PC-9 (cell line): ENCODE data around the gene SPAG9. TPM values are rescaled to one million over a fixed set of nuclear protein-coding genes. Genes with fewer than 3 reads are reported as not detected.

Experiments used
- BruUV-seq: library from RNA; stranded (reverse); fragments of 400-500 nt; replicated peaks from 2 replicates; lab custom pipeline; 2021; lab: Mats Ljungman, UMichigan
- CTCF ChIA-PET: fragments of 300-600 bp; sonication (Branson Sonifier 250); formaldehyde crosslinking; loops from one replicate; lab custom pipeline; 2022; ENCODE audit warnings: antibody characterized with exemption; lab: Charles Lee
- POLR2A ChIA-PET: fragments of 300-600 bp; sonication (Branson Sonifier 250); formaldehyde crosslinking; loops from one replicate; lab custom pipeline; 2022; ENCODE audit warnings: antibody characterized with exemption; ENCODE audit not compliant: unreplicated experiment; lab: Charles Lee
- DNase-seq, 2 experiments: peaks; one replicate each; pipeline versions ENCODE4 v3.0.0 to v3.0.0-alpha.2; 2015 to 2022; ENCODE audit warnings: mixed read lengths in 1 of 2
- H2AFZ ChIP-seq: fragments of 200-600 bp; sonication (generic); 2 replicates; pipeline ENCODE4 v1.8.1; 2017; ENCODE audit warnings: antibody characterized with exemption
- H3F3A ChIP-seq: fragments of 200-600 bp; sonication (generic); 2 replicates; pipeline ENCODE4 v1.8.1; 2017; ENCODE audit warnings: antibody characterized with exemption, mild to moderate bottlenecking, low read depth; ENCODE audit not compliant: insufficient read depth
- H3K27ac ChIP-seq: fragments of 200-600 bp; sonication (generic); 2 replicates; pipeline ENCODE4 v1.6.1; 2016; ENCODE audit warnings: mixed run types
- H3K27me3 ChIP-seq: fragments of 200-600 bp; sonication (generic); 2 replicates; pipeline ENCODE4 v1.6.1; 2016; ENCODE audit warnings: low read depth, mixed run types; ENCODE audit not compliant: insufficient read depth
- H3K36me3 ChIP-seq: fragments of 200-600 bp; sonication (generic); 2 replicates; pipeline ENCODE4 v1.6.1; 2016; ENCODE audit warnings: low read depth, mixed run types
- H3K4me1 ChIP-seq: fragments of 200-600 bp; sonication (generic); replicated peaks from 2 replicates; pipeline ENCODE4 v1.6.1; 2016; ENCODE audit warnings: mixed run types; ENCODE audit not compliant: insufficient read depth
- H3K4me2 ChIP-seq: fragments of 200-600 bp; sonication (generic); 2 replicates; pipeline ENCODE4 v1.6.1; 2017; ENCODE audit warnings: mixed run types
- H3K4me3 ChIP-seq: fragments of 200-600 bp; sonication (generic); 2 replicates; pipeline ENCODE4 v1.6.1; 2016; ENCODE audit warnings: mixed run types
- H3K79me2 ChIP-seq: fragments of 200-600 bp; sonication (generic); 2 replicates; pipeline ENCODE4 v1.6.1; 2017; ENCODE audit warnings: low read depth, mixed run types
- H3K9me2 ChIP-seq: fragments of 200-600 bp; sonication (generic); 2 replicates; pipeline ENCODE4 v1.8.1; 2017; ENCODE audit warnings: mild to moderate bottlenecking; ENCODE audit not compliant: insufficient read depth
- H3K9me3 ChIP-seq: fragments of 200-600 bp; sonication (generic); 2 replicates; pipeline ENCODE4 v1.8.1; 2016; ENCODE audit warnings: low read depth; ENCODE audit not compliant: insufficient read depth
- H4K20me1 ChIP-seq: fragments of 200-600 bp; sonication (generic); 2 replicates; pipeline ENCODE4 v1.8.1; 2017; ENCODE audit not compliant: insufficient read depth
- EZH2 ChIP-seq: fragments of 200-600 bp; sonication (generic); IDR thresholded peaks from 2 replicates; pipeline ENCODE4 v1.8.0; 2017; ENCODE audit warnings: antibody characterized with exemption, low read depth
- intact Hi-C: fragments of 100-400 bp; cut with micrococcal nuclease; formaldehyde crosslinking; loops from one replicate; pipeline ENCODE4 v1.10.0; 2022; ENCODE audit not compliant: unreplicated experiment
- total RNA-seq: library from RNA; stranded (reverse); gene quantifications from 2 replicates; pipeline ENCODE4 v1.2.3, GENCODE V29; 2021
- TF ChIP-seq, protein P1 (sequence below): fragments of 200-600 bp; sonication (generic); conservative IDR thresholded peaks from 2 replicates; pipeline ENCODE4 v1.6.1; 2017; ENCODE audit warnings: mixed run types, antibody characterized with exemption, mild to moderate bottlenecking, moderate library complexity

Gene SPAG9
- total RNA-seq, 1 experiment from 2014 or later: 51.8 TPM

DNA sequence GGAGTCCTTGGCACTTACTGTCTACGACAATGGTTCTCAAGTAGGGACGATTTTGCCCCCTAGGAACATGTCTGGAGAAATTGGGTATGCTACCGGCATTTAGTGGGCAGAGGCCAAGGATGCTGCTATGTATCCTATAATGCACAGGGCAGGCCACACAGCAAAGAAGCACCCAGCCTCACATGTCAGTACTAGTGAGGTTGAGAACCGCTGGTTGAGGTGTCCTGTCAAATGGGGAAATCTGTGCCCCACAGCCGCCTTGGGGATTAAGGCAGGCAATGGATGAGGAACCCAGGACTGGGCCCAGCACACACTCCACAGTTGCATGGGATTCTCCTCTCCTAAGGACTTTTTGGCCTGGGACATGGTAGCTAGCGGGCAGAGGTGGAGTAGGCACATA lies 167.8 kb downstream of the SPAG9 start:
- Histone ChIP-seq H3K4me2 (0 out of 2 replicates have a peak overlapping the region, but pooled peaks have one; percentile 15), H3F3A (peaks cover 41% of the 10 kb centered on the region), H2AFZ (no peak overlapping the region), H3K27me3 (no peaks in the 10 kb centered on the region), H3K4me1 (peaks cover 50% of the 10 kb centered on the region), H3K4me3 (no peak overlapping the region), H3K36me3 (no peaks in the 10 kb centered on the region), H3K79me2 (no peaks in the 10 kb centered on the region), H3K27ac (peak overlapping the region; percentile 14; the same call in 1 of the 2 replicates), H3K9me2 (no peaks in the 10 kb centered on the region), H4K20me1 (no peaks in the 10 kb centered on the region), H3K9me3 (no peaks in the 10 kb centered on the region)
- DNase-seq: no peak
- POLR2A ChIA-PET: interaction anchor here (0.6 to 1.3 kb wide), 4 partner anchors 22 to 86 kb away, joined by 3 to 8 read pairs (median 6); partner anchors contain the start of gene TOB1
- intact Hi-C loops: loop anchor here (5.0 to 10.0 kb wide), 3 partner anchors 51 to 466 kb away; partner anchors contain the start of gene SPATA20
- no TSS peak for BruUV-seq
- CTCF ChIA-PET: interaction anchor here (0.5 kb wide), 3 partner anchors 8 to 508 kb away, joined by 4 to 5 read pairs (median 4); no protein-coding TSS in a partner anchor
- no peak for TF ChIP-seq EZH2
- TF ChIP-seq, protein P1, sequence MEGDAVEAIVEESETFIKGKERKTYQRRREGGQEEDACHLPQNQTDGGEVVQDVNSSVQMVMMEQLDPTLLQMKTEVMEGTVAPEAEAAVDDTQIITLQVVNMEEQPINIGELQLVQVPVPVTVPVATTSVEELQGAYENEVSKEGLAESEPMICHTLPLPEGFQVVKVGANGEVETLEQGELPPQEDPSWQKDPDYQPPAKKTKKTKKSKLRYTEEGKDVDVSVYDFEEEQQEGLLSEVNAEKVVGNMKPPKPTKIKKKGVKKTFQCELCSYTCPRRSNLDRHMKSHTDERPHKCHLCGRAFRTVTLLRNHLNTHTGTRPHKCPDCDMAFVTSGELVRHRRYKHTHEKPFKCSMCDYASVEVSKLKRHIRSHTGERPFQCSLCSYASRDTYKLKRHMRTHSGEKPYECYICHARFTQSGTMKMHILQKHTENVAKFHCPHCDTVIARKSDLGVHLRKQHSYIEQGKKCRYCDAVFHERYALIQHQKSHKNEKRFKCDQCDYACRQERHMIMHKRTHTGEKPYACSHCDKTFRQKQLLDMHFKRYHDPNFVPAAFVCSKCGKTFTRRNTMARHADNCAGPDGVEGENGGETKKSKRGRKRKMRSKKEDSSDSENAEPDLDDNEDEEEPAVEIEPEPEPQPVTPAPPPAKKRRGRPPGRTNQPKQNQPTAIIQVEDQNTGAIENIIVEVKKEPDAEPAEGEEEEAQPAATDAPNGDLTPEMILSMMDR: no peak

DNA sequence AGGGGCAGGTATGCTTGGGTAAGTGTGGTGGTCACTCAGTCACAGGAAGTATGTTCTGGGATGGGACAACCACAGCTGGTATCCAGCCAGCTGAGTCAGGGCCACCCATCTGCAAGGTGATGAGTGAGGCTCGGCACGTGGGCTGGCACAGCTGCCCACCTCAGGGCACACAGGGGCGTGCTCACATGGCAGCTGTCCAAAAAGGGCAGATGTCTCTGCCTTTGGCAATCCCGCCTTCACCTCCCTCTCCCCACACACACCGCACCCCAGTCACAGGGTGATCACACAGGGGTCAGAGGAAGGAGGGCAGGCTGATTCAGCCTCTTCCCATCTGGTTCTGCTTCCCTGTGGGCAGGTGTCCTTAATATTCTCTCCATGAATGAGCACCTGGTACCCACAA lies 168.7 kb downstream of the SPAG9 start:
- Histone ChIP-seq H4K20me1 (no peaks in the 10 kb centered on the region), H3K9me3 (no peaks in the 10 kb centered on the region), H3K9me2 (no peaks in the 10 kb centered on the region), H3K4me1 (peaks cover 59% of the 10 kb centered on the region), H3K27me3 (no peaks in the 10 kb centered on the region), H3K4me3 (no peak overlapping the region), H3K79me2 (no peaks in the 10 kb centered on the region), H3F3A (peaks cover 41% of the 10 kb centered on the region), H3K36me3 (no peaks in the 10 kb centered on the region), H2AFZ (no peak overlapping the region), H3K27ac (peak overlapping the region; percentile 42), H3K4me2 (peak overlapping the region; percentile 15; the same call in 1 of the 2 replicates)
- DNase-seq: peak; percentile 88 to 95
- ChIA-PET POLR2A (interaction anchor here (0.6 to 1.3 kb wide), 6 partner anchors 21 to 329 kb away, joined by 3 to 10 read pairs (median 6); partner anchors contain the start of gene TOB1), CTCF (interaction anchor here (0.7 kb wide), 2 partner anchors 9 to 31 kb away, joined by 4 to 7 read pairs; no protein-coding TSS in a partner anchor)
- no TSS peak for BruUV-seq
- intact Hi-C loops: loop anchor here (5.0 to 10.0 kb wide), 3 partner anchors 50 to 465 kb away; partner anchors contain the start of gene SPATA20
- no peak for TF ChIP-seq EZH2
- TF ChIP-seq, protein P1: no peak

DNA sequence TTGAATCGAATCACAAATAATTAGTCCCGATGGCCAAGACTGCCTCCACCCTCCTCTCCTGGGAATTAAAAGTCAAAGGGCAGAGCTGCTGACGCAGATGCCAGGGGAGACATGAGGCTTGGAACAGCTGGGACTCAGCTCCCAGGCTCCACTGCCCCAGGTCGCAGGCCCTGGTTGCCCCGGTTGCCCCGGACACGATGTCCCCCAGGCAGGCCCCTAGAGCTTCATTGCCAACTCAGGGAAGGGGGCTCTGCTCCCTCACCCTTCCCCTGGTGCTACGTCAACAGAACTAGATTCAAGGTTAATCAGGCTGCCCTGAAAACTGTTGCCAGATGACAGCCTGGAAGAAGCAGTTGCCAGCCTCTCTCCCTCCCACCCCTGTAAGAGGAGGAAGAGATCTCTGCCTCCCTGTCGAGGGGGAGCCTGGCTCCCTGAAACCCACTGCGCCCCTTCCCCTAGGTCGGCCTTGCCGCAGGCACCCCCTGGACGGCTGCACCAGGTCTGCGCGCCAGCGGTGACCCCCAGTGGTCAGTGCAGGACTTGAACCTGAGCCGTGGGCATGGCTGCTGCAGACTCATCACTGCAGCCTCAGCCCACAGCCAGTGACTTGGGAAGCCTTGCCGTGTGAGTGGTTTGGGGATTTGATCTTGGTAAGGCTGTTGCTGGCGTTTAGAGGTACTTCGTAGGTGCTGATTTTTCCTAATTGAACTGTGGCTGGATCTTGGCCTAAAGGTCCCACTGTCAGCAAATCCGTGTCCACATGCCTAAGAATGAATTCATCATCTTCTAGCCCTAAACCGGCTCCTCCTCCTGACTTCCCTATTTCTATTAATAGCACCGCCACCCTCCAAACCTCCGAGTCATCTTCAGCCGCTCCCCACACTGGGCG lies 170.4 kb downstream of the SPAG9 start:
- peak overlapping the region; percentile 73 for H3K27ac ChIP-seq
- H3K4me2 ChIP-seq: peak overlapping the region; percentile 73
- H3K4me3 ChIP-seq: peak overlapping the region; percentile 34; the same call in 1 of the 2 replicates
- TSS peak; percentile 68 for BruUV-seq
- no peaks in the 10 kb centered on the region for H3K36me3 ChIP-seq
- H3K27me3 ChIP-seq: no peaks in the 10 kb centered on the region
- H3K79me2 ChIP-seq: no peaks in the 10 kb centered on the region
- H3K4me1 ChIP-seq: peaks cover 59% of the 10 kb centered on the region
- H3F3A ChIP-seq: peaks cover 41% of the 10 kb centered on the region
- H3K9me3 ChIP-seq: no peaks in the 10 kb centered on the region
- no peaks in the 10 kb centered on the region for H3K9me2 ChIP-seq
- no peaks in the 10 kb centered on the region for H4K20me1 ChIP-seq
- peak; percentile 91 to 96 for DNase-seq
- intact Hi-C loops: loop anchor here (1.0 to 10.0 kb wide), 5 partner anchors 48 to 463 kb away; partner anchors contain the start of genes SPATA20 and TOB1
- peak overlapping the region; percentile 37 for H2AFZ ChIP-seq
- CTCF ChIA-PET: interaction anchor here (0.7 to 2.1 kb wide), 4 partner anchors 19 to 98 kb away, joined by 3 to 9 read pairs (median 3); no protein-coding TSS in a partner anchor
- TF ChIP-seq EZH2: no peak
- TF ChIP-seq, protein P1: peak; percentile 90
- POLR2A ChIA-PET: interaction anchor here (0.6 kb wide), 1 partner anchor 83 kb away, joined by 6 read pairs; no protein-coding TSS in a partner anchor
